ENCODE data around the gene CARNS1.

DNA sequence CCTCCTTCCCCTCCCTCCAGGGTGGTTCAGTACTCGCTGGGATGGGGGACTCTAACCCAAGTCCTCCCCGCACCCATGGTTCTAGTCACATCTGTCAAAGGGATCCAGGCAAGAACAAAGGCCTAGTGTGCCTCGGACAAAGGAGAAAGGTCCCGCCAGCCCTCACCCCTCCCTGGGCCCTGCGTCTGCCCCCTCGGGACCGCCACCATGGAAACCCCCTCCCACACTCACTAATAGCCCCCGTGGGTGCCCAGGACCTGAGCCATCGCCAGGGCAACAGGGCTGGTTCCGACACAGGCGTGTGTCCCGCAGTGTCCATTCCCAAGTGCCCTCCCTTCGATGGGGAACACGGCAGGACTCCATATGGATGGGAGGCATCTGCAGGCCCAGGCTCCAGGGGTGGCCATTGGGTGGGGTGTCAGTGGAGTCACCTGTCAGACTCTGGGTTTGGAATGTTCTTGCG lies 5.1 kb upstream of the CARNS1 start:
- TF ChIP-seq, protein P1, sequence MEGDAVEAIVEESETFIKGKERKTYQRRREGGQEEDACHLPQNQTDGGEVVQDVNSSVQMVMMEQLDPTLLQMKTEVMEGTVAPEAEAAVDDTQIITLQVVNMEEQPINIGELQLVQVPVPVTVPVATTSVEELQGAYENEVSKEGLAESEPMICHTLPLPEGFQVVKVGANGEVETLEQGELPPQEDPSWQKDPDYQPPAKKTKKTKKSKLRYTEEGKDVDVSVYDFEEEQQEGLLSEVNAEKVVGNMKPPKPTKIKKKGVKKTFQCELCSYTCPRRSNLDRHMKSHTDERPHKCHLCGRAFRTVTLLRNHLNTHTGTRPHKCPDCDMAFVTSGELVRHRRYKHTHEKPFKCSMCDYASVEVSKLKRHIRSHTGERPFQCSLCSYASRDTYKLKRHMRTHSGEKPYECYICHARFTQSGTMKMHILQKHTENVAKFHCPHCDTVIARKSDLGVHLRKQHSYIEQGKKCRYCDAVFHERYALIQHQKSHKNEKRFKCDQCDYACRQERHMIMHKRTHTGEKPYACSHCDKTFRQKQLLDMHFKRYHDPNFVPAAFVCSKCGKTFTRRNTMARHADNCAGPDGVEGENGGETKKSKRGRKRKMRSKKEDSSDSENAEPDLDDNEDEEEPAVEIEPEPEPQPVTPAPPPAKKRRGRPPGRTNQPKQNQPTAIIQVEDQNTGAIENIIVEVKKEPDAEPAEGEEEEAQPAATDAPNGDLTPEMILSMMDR (conservative IDR thresholded peaks at IDR 0.05; ENCODE audit: low read depth, low read length) = no peak
- TF ChIP-seq EZH2 (IDR thresholded peaks at IDR 0.05; ENCODE audit: borderline replicate concordance, low read depth, low read length, poor library complexity, severe bottlenecking) = no peak

All from A673 (cell line).